NCI-H460 (cell line): ENCODE results near the gene YPEL1. TPM values are rescaled to one million over a fixed set of nuclear protein-coding genes. Genes with fewer than 3 reads are reported as not detected.

Experiments
- DNase-seq: peaks from one replicate; pipeline ENCODE4 v3.0.0-alpha.2; 2016; ENCODE audit warnings: low read depth; ENCODE audit errors: extremely low read depth
- small RNA-seq, 2 experiments: library from RNA; depleted of rRNA; stranded (forward); fragments of <200 nt; gene quantifications; one replicate each; pipeline ENCODE3, GENCODE V24; 2014
- total RNA-seq: library from RNA; depleted of rRNA; stranded (reverse); fragments of >200 nt; shearing (Covaris generic); gene quantifications from 2 replicates; pipeline ENCODE4 v1.2.3, GENCODE V29; 2014; rRNA removed

YPEL1 gene
- total RNA-seq, 1 experiment from 2014 or later: 2.9 TPM

- DNase-seq: no peak
Measured at GRCh38 chr22:21663738-21664137, 71.9 kb downstream of the YPEL1 start.

DNA sequence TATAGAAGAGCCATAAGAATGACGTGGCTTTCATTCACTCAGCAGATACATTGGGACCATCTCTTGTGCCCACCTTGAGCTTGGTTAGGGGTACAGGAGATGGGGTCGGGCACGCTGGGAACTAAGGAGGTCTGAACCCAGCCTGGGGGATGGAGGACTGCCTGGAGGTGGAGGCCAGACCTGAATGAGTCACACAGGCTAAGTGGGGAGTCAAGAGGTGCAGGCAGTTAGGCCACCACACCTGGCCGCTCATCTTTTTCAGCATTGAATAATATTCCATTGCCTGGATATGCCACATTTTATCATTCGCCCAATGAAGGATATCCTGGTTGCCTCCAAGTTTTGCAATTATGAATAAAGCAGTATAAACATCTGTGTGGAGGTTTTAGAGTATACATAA, 73.6 kb downstream of the YPEL1 start:
- DNase-seq: no peak

DNA sequence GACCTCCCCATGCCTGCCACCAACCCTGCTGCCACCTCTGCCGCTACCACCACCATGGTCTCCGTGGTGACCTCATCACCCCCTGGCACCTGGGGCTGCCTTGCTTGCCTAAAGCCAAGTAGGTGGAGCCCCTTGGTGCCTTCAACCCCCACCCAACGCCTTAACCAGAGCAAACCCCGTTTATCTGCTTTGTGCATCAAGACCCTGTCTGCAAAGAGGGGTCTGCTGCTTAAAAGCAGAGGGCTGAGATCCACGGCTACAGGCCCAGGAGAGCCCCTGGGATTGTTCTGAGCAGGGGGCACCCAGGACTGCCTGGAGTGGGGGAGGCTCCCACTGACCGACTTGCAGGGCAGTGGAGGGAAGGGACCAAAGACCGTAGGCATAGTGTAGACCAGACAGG, 74.7 kb downstream of the YPEL1 start:
- DNase-seq: no peak

DNA sequence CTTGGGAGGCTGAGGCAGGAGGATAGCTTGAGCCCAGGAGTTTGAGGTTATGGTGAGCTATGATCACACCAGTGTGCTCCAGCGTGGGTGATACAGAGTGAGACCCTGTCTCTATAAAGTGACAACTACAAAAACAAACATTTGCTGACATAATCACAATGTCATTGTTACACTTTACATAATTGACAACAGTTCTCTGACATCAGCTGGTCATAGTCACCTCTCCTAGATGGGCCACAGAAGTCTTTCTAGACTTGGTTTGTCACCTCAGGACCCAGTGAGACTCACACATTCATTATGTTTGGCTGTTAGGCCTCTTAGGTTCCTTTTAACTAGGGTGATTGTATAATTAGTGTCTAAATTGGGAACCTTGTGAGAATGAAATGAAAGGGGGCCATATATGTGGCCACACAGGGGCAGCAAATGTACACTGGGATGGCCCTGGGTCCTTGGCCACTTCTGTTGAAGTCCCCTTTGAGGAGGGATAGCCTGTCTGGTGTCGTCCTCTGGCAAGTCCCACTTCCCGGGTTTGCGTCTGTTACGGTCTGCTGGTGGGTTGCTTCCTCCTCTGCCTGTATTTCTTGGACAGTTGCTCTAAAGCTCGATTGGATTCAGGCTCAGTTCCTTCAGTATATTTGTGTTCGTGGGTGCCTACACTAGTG, 75.6 kb downstream of the YPEL1 start:
- no peak for DNase-seq

- DNase-seq: no peak
Measured at GRCh38 chr22:21657360-21658032, 78.1 kb downstream of the YPEL1 start.

- no peak for DNase-seq
Measured at GRCh38 chr22:21657020-21657359, 78.6 kb downstream of the YPEL1 start.

DNA sequence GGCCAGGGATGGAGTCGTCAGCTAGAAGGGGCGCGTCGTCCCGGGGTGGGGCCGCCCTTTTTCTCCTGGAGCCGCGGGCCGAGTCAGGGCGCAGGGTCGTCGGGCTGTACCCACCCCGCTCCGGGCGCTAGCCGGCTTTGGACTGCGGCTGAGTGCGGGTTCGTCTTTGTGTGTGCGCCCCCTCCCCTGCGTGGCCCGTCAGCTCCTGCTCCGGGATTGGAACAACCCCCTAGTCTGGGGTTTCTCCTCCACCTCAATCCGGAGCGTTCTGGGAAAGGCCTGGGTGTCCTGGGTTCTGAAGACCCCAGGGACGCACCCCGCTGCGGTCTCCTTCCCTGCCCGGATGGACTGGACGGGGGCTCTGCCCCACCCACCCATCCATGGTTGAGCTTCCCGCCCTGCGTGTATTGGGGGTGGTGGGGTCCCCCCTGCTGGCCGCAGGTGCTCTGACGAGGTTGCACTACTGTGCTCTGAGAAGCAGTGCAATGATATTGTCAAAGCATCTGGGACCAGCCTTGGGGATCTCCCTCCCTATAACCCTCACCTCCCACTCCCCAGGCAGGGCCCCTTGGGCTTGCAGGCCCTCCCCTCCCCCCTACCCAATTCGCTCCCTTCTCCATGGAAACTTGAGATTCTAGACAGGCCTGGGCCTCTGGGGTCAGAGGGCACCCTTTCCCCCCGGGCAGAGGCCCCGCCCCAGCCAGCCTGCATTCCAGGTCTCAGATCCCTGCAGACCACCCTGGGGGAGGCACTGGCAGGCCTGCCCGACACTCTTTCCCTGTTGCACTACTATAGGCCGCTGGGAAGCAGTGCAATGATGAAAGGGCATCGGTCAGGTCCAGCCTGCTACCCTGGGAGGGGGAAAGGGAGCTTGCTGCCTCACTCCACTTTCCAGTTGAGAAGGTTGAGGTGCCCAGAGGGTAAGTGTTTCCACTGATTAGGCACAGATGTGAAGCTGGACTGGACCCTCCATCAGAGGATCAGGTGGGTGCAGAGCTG, 82.7 kb downstream of the YPEL1 start:
- no peak for DNase-seq

- DNase-seq: no peak
Measured at GRCh38 chr22:21652010-21652546, 83.5 kb downstream of the YPEL1 start.

- DNase-seq: no peak
Measured at GRCh38 chr22:21651521-21652009, 84.0 kb downstream of the YPEL1 start.

DNA sequence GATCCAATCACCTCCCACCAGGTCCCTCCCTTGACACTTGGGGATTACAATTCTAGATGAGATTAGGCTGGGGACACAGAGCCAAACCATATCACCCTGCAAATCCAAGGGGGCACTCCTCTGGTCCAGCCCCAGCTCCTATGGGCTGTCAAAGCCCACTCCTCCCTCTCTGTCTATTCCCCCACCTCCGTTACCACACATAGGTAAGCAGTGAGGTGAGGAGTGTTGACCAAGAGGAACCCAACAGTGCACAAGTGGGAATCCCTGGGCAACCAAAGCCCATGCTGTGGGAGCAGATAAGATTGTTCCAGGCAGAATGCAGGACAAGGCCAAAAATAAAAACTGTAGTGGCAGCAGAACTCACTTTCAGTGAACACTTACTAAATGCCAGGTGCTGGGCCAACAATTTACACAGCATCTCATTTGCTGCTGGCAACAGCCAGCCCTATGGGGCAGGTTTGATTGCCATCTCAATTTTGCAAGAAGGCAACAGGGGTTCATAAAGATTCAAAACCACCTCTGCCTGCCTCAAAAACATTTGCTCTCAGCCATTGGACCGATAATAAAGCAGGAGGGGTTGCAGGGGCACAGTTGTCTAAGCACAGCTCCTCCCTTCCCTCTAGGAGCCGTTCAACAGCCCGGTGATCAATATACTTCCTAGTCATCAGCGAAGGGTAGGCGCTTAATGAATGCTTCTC, 84.6 kb downstream of the YPEL1 start:
- DNase-seq: no peak

DNA sequence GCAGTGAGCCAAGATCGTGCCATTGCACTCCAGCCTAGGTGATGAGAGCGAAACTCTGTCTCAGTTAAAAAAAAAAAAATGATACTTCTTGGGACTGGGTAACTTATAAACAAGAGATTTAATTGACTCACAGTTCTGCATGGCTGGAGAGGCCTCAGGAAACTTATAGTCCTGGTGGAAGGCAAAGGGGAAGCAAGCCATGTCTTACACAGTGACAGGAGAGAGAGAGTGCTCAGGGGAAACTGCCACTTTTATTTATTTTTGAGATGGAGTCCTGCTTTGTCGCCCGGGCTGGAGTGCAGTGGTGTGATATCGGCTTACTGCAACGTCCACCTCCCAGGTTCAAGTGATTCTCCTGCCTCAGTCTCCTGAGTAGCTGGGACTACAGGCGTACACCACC, 85.3 kb downstream of the YPEL1 start:
- DNase-seq: no peak

Small RNA genes lying within 50 kb of the gene (small RNA-seq; reads per million reads assigned to genes)
- gene MIR301B (2.3 to 46.7 reads per million in 2 experiments), gene RN7SL280P (0 to 0.06 reads per million in 2 experiments)

Other genes starting within 250 kb of the YPEL1 start
- 0.42 and 0.81 TPM in 2 replicates for gene RIMBP3C, start 184.3 kb downstream of the YPEL1 start, total RNA-seq
- 62.5 and 62.8 TPM in 2 replicates for gene UBE2L3, start 168.1 kb downstream of the YPEL1 start, total RNA-seq
- 61.2 and 73.5 TPM in 2 replicates for gene YDJC, start 105.8 kb downstream of the YPEL1 start, total RNA-seq
- not detected in 2 replicates for gene CCDC116, start 103.0 kb downstream of the YPEL1 start, total RNA-seq
- 21.2 and 25.3 TPM in 2 replicates for gene SDF2L1, start 93.5 kb downstream of the YPEL1 start, total RNA-seq
- 20.3 and 22.8 TPM in 2 replicates for gene PPIL2, start 69.8 kb downstream of the YPEL1 start, total RNA-seq
- 42.2 and 50.0 TPM in 2 replicates for gene MAPK1, start 131.9 kb upstream of the YPEL1 start, total RNA-seq
- gene PPM1F, start 217.1 kb upstream of the YPEL1 start, total RNA-seq: 21.4 and 24.6 TPM in 2 replicates
- gene TOP3B, start 247.0 kb upstream of the YPEL1 start, total RNA-seq: 15.5 and 20.4 TPM in 2 replicates